B cell (primary cell): ENCODE results near the gene ARRDC1. TPM values are rescaled to one million over a fixed set of nuclear protein-coding genes. Genes with fewer than 3 reads are reported as not detected.
A peak's percentile ranks its signal among the peaks of the same experiment; 100 is the strongest.

Experiments
- ATAC-seq: fragments of 200-7000 bp; cut with Tn5 transposase; one replicate; pipeline ENCODE4 v1.10.0; 2021; ENCODE audit warnings: low read depth, mild to moderate bottlenecking, moderate number of reproducible peaks, moderate library complexity
- CTCF ChIA-PET: fragments of 350-600 bp; sonication (Branson Sonifier 250); formaldehyde crosslinking; loops from one replicate; lab custom pipeline; 2021; ENCODE audit warnings: antibody characterized with exemption, inconsistent platforms; lab: Charles Lee
- POLR2A ChIA-PET: fragments of 350-600 bp; sonication (Branson Sonifier 250); formaldehyde crosslinking; loops from one replicate; lab custom pipeline; 2021; ENCODE audit warnings: antibody characterized with exemption; lab: Charles Lee
- DNase-seq: peaks from one replicate; pipeline ENCODE4 v3.0.0; 2013
- H2AFZ ChIP-seq: 2 replicates; pipeline ENCODE4 v1.6.1; 2012; ENCODE audit warnings: mild to moderate bottlenecking, low read depth, low read length; ENCODE audit not compliant: insufficient read depth, poor library complexity, severe bottlenecking
- H3K27ac ChIP-seq, 2 donors: 1 replicate in 1 of 2; 2 replicates in 1 of 2; pipeline ENCODE4 v1.5.1; 2012 to 2013; ENCODE audit warnings: low read length in 2 of 2, mild to moderate bottlenecking in 2 of 2, moderate library complexity in 1 of 2
- H3K27me3 ChIP-seq, 4 experiments: fragments of 200-600 bp in 1 of 4; sonication (generic) in 1 of 4; replicated peaks in 1 of 4; 1 replicate in 2 of 4; 2 replicates in 2 of 4; pipeline versions ENCODE4 v1.6.1 to v1.7.0; 2013 to 2016; ENCODE audit warnings: low read length in 3 of 4, mild to moderate bottlenecking in 2 of 4, mixed read lengths in 1 of 4, moderate library complexity in 1 of 4; ENCODE audit not compliant: insufficient read depth in 4 of 4, control insufficient read depth in 3 of 4; ENCODE audit errors: control extremely low read depth in 1 of 4
- H3K36me3 ChIP-seq, 2 experiments: replicated peaks in 1 of 2; 1 replicate in 1 of 2; 2 replicates in 1 of 2; pipeline versions ENCODE4 v1.6.1 to v1.7.1; 2013; ENCODE audit warnings: low read length in 1 of 2; ENCODE audit not compliant: insufficient read depth in 2 of 2, control insufficient read depth in 1 of 2; ENCODE audit errors: control extremely low read depth in 1 of 2, extremely low read depth in 1 of 2
- H3K4me1 ChIP-seq, 2 donors: fragments of 200-600 bp in 1 of 2; sonication (generic) in 1 of 2; 1 replicate in 1 of 2; 2 replicates in 1 of 2; pipeline versions ENCODE4 v1.5.1 to v1.6.1; 2013 to 2017; ENCODE audit warnings: low read length in 2 of 2; ENCODE audit not compliant: control insufficient read depth in 2 of 2, insufficient read depth in 2 of 2
- H3K4me2 ChIP-seq: replicated peaks from 2 replicates; pipeline ENCODE3; 2012; ENCODE audit warnings: mild to moderate bottlenecking, low read depth, low read length; ENCODE audit not compliant: poor library complexity, severe bottlenecking
- H3K4me3 ChIP-seq, 5 experiments: fragments of 200-600 bp in 1 of 5; sonication (generic) in 1 of 5; 1 replicate in 3 of 5; 2 replicates in 2 of 5; pipeline versions ENCODE4 v1.5.1 to v1.7.0; 2011 to 2016; ENCODE audit warnings: low read length in 4 of 5, mild to moderate bottlenecking in 4 of 5, low read depth in 2 of 5, control low read depth in 1 of 5, moderate library complexity in 1 of 5; ENCODE audit not compliant: insufficient read depth in 1 of 5; ENCODE audit errors: control extremely low read depth in 1 of 5, extremely low read depth in 1 of 5
- H3K79me2 ChIP-seq: fragments of 200-600 bp; sonication (generic); one replicate; pipeline ENCODE4 v1.6.0; 2016; ENCODE audit warnings: low read length; ENCODE audit not compliant: control insufficient read depth, insufficient read depth
- H3K9ac ChIP-seq: fragments of 200-600 bp; sonication (generic); 2 replicates; pipeline ENCODE4 v1.6.1; 2017; ENCODE audit warnings: mild to moderate bottlenecking, low read length, moderate library complexity
- H3K9me3 ChIP-seq, 3 donors: one replicate each; pipeline versions ENCODE4 v1.6.1 to v1.7.1; 2013; ENCODE audit warnings: low read length in 2 of 3; ENCODE audit not compliant: control insufficient read depth in 2 of 3, insufficient read depth in 1 of 3; ENCODE audit errors: control extremely low read depth in 1 of 3
- H4K20me1 ChIP-seq: 2 replicates; pipeline ENCODE4 v1.6.0; 2012; ENCODE audit warnings: mild to moderate bottlenecking, low read length; ENCODE audit not compliant: insufficient read depth, control insufficient read depth, poor library complexity, severe bottlenecking
- H3K27ac Mint-ChIP-seq: one replicate; pipeline ENCODE4 v1.8.0; 2021; ENCODE audit warnings: mixed read lengths
- H3K27me3 Mint-ChIP-seq: one replicate; pipeline ENCODE4 v1.8.0; 2021; ENCODE audit warnings: mixed read lengths
- H3K4me1 Mint-ChIP-seq: one replicate; pipeline ENCODE4 v1.8.0; 2021; ENCODE audit warnings: mixed read lengths
- H3K4me3 Mint-ChIP-seq: one replicate; pipeline ENCODE4 v1.8.0; 2021; ENCODE audit warnings: mixed read lengths
- H3K9me3 Mint-ChIP-seq: one replicate; pipeline ENCODE4 v1.8.0; 2022; ENCODE audit warnings: mixed read lengths; ENCODE audit not compliant: insufficient read depth
- EZH2 ChIP-seq: IDR thresholded peaks from 2 replicates; pipeline ENCODE4 v1.6.1; 2012; ENCODE audit warnings: borderline replicate concordance, low read depth, mild to moderate bottlenecking, moderate library complexity, low read length; ENCODE audit not compliant: insufficient read depth, poor library complexity, severe bottlenecking
- WGBS: methylation state at CpG from one replicate; pipeline ENCODE4 v1.1.5; 2013; ENCODE audit warnings: missing lambda C conversion rate; ENCODE audit not compliant: insufficient coverage; 5-methylcytosine and 5-hydroxymethylcytosine counted together
- intact Hi-C: fragments of 100-400 bp; cut with micrococcal nuclease; formaldehyde crosslinking; loops from one replicate; pipeline ENCODE4 v1.10.0; 2022
- polyA plus RNA-seq: library from polyadenylated mRNA; depleted of rRNA; stranded (reverse); fragments of >200 nt; gene quantifications from 2 replicates; pipeline ENCODE4 v1.2.3, GENCODE V29; 2012
- total RNA-seq, 2 donors: library from RNA; stranded (reverse); fragments of 120-200 nt in 1 of 2; gene quantifications; 1 replicate in 1 of 2; 2 replicates in 1 of 2; pipeline versions ENCODE4 v1.2.3 to v1.2.4, GENCODE V29; 2013 to 2022
- TF ChIP-seq, protein P1 (sequence below): fragments of 200-600 bp; IDR thresholded peaks from one replicate; pipeline ENCODE4 v1.8.0; 2022; ENCODE audit warnings: antibody characterized with exemption, mild to moderate bottlenecking

ARRDC1 gene
- total and polyA plus RNA-seq, 2 donors (not counting 1 experiment from before 2014, with no cell fraction given), result 89.2 to 227 TPM

- Histone ChIP-seq H3K4me3 (no peak overlapping the region), H4K20me1 (peaks cover 82% of the 10 kb centered on the region), H3K4me1 (peaks cover 9 to 20% of the 10 kb centered on the region in 2 donors), H3K9ac (no peak overlapping the region), H3K9me3 (no peaks in the 10 kb centered on the region), H3K27ac (no peak overlapping the region), H3K79me2 (peaks cover 79% of the 10 kb centered on the region), H2AFZ (no peak overlapping the region), H3K4me2 (no peak overlapping the region), H3K27me3 (no peaks in the 10 kb centered on the region), H3K36me3 (peaks cover 0 to 27% of the 10 kb centered on the region in 2 experiments)
- POLR2A ChIA-PET, result interaction anchor here (0.7 kb wide), 1 partner anchor 347 kb away, joined by 3 read pairs; no protein-coding TSS in a partner anchor
- CTCF ChIA-PET, result no interaction called here
- 62% methylated on average over 21 of the region's 21 CpGs for WGBS
- Mint-ChIP-seq H3K4me3 (peak overlapping the region; percentile 32), H3K27ac (no peak overlapping the region), H3K9me3 (no peaks in the 10 kb centered on the region), H3K27me3 (no peaks in the 10 kb centered on the region), H3K4me1 (peaks cover 19% of the 10 kb centered on the region)
- intact Hi-C loops, result no loop called here
- ATAC-seq (peak; percentile 55), DNase-seq (no peak)
- TF ChIP-seq EZH2, result no peak
- TF ChIP-seq, protein P1, sequence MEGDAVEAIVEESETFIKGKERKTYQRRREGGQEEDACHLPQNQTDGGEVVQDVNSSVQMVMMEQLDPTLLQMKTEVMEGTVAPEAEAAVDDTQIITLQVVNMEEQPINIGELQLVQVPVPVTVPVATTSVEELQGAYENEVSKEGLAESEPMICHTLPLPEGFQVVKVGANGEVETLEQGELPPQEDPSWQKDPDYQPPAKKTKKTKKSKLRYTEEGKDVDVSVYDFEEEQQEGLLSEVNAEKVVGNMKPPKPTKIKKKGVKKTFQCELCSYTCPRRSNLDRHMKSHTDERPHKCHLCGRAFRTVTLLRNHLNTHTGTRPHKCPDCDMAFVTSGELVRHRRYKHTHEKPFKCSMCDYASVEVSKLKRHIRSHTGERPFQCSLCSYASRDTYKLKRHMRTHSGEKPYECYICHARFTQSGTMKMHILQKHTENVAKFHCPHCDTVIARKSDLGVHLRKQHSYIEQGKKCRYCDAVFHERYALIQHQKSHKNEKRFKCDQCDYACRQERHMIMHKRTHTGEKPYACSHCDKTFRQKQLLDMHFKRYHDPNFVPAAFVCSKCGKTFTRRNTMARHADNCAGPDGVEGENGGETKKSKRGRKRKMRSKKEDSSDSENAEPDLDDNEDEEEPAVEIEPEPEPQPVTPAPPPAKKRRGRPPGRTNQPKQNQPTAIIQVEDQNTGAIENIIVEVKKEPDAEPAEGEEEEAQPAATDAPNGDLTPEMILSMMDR, result no peak
Observed at GRCh38 chr9:137611623-137612609, 6.4 kb downstream of the ARRDC1 start.

GRCh38 chr9:137612741-137613142 lies 7.3 kb downstream of the ARRDC1 start:
- Histone ChIP-seq H3K4me1 (peaks cover 8 to 18% of the 10 kb centered on the region in 2 donors), H3K27me3 (no peaks in the 10 kb centered on the region), H3K27ac (no peak overlapping the region), H3K79me2 (peaks cover 77% of the 10 kb centered on the region), H2AFZ (no peak overlapping the region), H3K9me3 (no peaks in the 10 kb centered on the region), H3K4me2 (no peak overlapping the region), H3K9ac (no peak overlapping the region), H3K4me3 (no peak overlapping the region), H4K20me1 (peaks cover 78% of the 10 kb centered on the region), H3K36me3 (peaks cover 0 to 27% of the 10 kb centered on the region in 2 experiments)
- no peak for TF ChIP-seq EZH2
- TF ChIP-seq, protein P1, result no peak
- H3K4me3 Mint-ChIP-seq, result no peak overlapping the region
- CTCF ChIA-PET, result no interaction called here
- H3K4me1 Mint-ChIP-seq, result peaks cover 17% of the 10 kb centered on the region
- no peak for DNase-seq
- ATAC-seq, result no peak
- H3K9me3 Mint-ChIP-seq, result no peaks in the 10 kb centered on the region
- POLR2A ChIA-PET, result no interaction called here
- 84% methylated on average over 4 of the region's 8 CpGs for WGBS
- intact Hi-C loops, result no loop called here
- no peak overlapping the region for H3K27ac Mint-ChIP-seq
- no peaks in the 10 kb centered on the region for H3K27me3 Mint-ChIP-seq
